ENCODE measurements around the gene MGST1.

DNA sequence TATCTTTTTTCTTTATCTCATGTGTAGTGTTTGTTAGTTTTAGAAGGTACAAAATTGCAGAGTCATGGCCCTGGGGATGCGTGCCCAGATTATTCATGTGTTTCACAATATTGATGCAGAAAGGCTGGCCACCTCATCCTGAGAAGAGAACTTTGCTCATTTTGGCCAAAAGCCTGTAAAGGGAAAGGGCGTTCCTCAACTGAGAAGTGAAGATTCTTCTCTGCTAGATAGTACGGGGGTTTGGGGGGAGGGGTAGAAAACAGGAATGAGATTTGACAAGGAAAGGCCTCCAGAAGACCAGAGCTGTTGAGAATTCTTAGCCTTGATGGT is 1.7 kb downstream of the MGST1 start:
- TF ChIP-seq, protein P1, sequence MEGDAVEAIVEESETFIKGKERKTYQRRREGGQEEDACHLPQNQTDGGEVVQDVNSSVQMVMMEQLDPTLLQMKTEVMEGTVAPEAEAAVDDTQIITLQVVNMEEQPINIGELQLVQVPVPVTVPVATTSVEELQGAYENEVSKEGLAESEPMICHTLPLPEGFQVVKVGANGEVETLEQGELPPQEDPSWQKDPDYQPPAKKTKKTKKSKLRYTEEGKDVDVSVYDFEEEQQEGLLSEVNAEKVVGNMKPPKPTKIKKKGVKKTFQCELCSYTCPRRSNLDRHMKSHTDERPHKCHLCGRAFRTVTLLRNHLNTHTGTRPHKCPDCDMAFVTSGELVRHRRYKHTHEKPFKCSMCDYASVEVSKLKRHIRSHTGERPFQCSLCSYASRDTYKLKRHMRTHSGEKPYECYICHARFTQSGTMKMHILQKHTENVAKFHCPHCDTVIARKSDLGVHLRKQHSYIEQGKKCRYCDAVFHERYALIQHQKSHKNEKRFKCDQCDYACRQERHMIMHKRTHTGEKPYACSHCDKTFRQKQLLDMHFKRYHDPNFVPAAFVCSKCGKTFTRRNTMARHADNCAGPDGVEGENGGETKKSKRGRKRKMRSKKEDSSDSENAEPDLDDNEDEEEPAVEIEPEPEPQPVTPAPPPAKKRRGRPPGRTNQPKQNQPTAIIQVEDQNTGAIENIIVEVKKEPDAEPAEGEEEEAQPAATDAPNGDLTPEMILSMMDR (IDR thresholded peaks at IDR 0.05): no peak
- no peak for TF ChIP-seq POLR2A (IDR thresholded peaks at IDR 0.05)

All from body of pancreas (tissue), 4 donors.